Body of pancreas (tissue), 4 donors: Measurements from ENCODE around the gene ADM2. TPM values are rescaled to one million over a fixed set of nuclear protein-coding genes. Genes with fewer than 3 reads are reported as not detected.

ENCODE experiments used
- ATAC-seq: fragments of 150-250 bp; one replicate; pipeline ENCODE4 v1.9.1; 2016
- DNase-seq, 4 donors: peaks; one replicate each; pipeline ENCODE4 v3.0.0-alpha.2; 2019
- H3K27ac ChIP-seq, 4 donors: fragments of 200-600 bp; sonication (generic); 1 replicate in 3 of 4; 2 replicates in 1 of 4; pipeline versions ENCODE4 v1.5.1 to v1.6.1; 2016 to 2019; ENCODE audit warnings: mild to moderate bottlenecking in 1 of 4, mixed read lengths in 1 of 4, moderate library complexity in 1 of 4
- H3K27me3 ChIP-seq, 2 donors: fragments of 200-600 bp; sonication (generic); one replicate each; pipeline ENCODE4 v1.6.0; 2016; ENCODE audit warnings: mild to moderate bottlenecking in 1 of 2
- H3K36me3 ChIP-seq, 2 donors: fragments of 200-600 bp; sonication (generic); replicated peaks in 1 of 2; 2 replicates each; pipeline ENCODE4 v1.5.1; 2016; ENCODE audit warnings: low read depth in 2 of 2; ENCODE audit not compliant: insufficient read depth in 1 of 2
- H3K4me1 ChIP-seq: fragments of 200-600 bp; sonication (generic); one replicate; pipeline ENCODE4 v1.6.0; 2016
- H3K4me3 ChIP-seq, 2 donors: fragments of 200-600 bp; sonication (generic); 1 replicate in 1 of 2; 2 replicates in 1 of 2; pipeline ENCODE4 v1.5.1; 2016 to 2019
- H3K9me3 ChIP-seq, 3 donors: fragments of 200-600 bp; sonication (generic); 1 replicate in 2 of 3; 2 replicates in 1 of 3; pipeline ENCODE4 v1.5.1; 2016
- POLR2A ChIP-seq, 3 donors: fragments of 450-650 bp; IDR thresholded peaks; one replicate each; pipeline ENCODE4 v1.6.1; 2016; ENCODE audit warnings: antibody characterized with exemption in 3 of 3, mild to moderate bottlenecking in 2 of 3
- whole genome bisulfite sequencing, 2 donors: methylation state at CpG; one replicate each; pipeline ENCODE4 v1.1.5; 2017; 5-methylcytosine and 5-hydroxymethylcytosine counted together
- intact Hi-C: fragments of 100-400 bp; cut with DNase I; formaldehyde crosslinking; loops from one replicate; pipeline ENCODE4 v1.15.1; 2023
- total RNA-seq, 2 donors: library from RNA; depleted of rRNA; stranded (reverse); fragments of >200 nt; gene quantifications; one replicate each; pipeline ENCODE4 v1.1.0, GENCODE V29; 2016
- TF ChIP-seq, protein P1 (sequence below), 7 experiments: fragments of 450-650 bp in 4 of 7; fragments of 200-600 bp in 3 of 7; sonication (generic) in 3 of 7; IDR thresholded peaks; one replicate each; pipeline ENCODE4 v1.5.1; 2016 to 2019; ENCODE audit warnings: antibody characterized with exemption in 7 of 7

The ADM2 gene
- total RNA-seq, 2 donors from 2014 or later: 7.3 to 8.2 TPM

DNA sequence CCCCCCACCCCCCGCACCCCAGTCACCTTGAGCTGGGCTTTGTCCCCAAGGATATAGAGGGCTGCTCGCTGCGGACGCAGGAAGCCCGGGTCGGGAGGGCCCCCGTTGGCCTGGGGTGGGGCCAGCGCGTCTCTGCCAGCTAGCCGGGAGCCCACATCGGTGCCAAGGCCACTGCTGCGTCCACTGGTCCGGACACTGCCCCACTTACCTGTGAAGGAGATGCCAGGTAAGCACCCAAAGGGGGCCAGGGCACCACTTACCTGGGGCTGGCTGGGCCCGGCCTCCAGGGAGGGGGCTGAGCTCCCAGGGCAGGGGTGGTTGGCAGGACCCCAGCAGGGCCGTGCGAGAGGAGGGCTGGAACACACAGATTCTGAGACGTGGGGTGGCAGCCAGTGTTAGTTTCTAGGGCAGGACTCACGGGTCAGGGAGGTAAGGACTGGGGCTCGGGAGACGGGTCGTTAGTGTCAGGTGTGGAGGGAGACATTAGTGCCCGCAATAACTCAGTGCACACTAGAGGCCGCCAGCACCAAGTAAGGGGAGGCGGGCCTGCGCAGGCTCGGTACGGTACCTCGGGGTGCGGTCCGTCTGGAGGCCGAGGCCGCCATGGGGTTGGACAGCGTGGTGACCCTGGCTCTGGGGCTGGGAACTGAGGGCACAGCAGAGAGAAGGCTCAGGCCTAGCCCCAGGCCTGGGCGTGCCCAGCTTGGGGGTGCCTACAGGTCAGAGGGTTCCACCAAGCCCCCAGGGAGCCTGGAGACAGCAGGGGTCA is 24.7 kb upstream of the ADM2 start:
- no peaks in the 10 kb centered on the region for H3K27me3 ChIP-seq
- H3K9me3 ChIP-seq: no peaks in the 10 kb centered on the region
- no peak overlapping the region for H3K27ac ChIP-seq
- TF ChIP-seq, protein P1, sequence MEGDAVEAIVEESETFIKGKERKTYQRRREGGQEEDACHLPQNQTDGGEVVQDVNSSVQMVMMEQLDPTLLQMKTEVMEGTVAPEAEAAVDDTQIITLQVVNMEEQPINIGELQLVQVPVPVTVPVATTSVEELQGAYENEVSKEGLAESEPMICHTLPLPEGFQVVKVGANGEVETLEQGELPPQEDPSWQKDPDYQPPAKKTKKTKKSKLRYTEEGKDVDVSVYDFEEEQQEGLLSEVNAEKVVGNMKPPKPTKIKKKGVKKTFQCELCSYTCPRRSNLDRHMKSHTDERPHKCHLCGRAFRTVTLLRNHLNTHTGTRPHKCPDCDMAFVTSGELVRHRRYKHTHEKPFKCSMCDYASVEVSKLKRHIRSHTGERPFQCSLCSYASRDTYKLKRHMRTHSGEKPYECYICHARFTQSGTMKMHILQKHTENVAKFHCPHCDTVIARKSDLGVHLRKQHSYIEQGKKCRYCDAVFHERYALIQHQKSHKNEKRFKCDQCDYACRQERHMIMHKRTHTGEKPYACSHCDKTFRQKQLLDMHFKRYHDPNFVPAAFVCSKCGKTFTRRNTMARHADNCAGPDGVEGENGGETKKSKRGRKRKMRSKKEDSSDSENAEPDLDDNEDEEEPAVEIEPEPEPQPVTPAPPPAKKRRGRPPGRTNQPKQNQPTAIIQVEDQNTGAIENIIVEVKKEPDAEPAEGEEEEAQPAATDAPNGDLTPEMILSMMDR (IDR thresholded peaks at IDR 0.05): peak in 3 of 7 experiments; percentile 20 to 24 (median 21)
- TF ChIP-seq POLR2A (IDR thresholded peaks at IDR 0.05): no peak
- H3K4me3 ChIP-seq: no peak overlapping the region
- intact Hi-C loops: no loop called here
- ATAC-seq (no peak), DNase-seq (no peak)
- no peaks in the 10 kb centered on the region for H3K4me1 ChIP-seq
- 86 to 92% methylated on average over 27 to 29 of the region's 34 CpGs for WGBS, 2 donors
- H3K36me3 ChIP-seq: peaks cover 12 to 36% of the 10 kb centered on the region in 2 donors

- Histone ChIP-seq H3K27me3 (no peaks in the 10 kb centered on the region), H3K4me3 (no peak overlapping the region), H3K4me1 (no peaks in the 10 kb centered on the region), H3K9me3 (no peaks in the 10 kb centered on the region), H3K36me3 (peaks cover 35 to 53% of the 10 kb centered on the region in 2 donors), H3K27ac (no peak overlapping the region)
- ATAC-seq (no peak), DNase-seq (no peak)
- TF ChIP-seq POLR2A (IDR thresholded peaks at IDR 0.05): no peak
- TF ChIP-seq, protein P1 (IDR thresholded peaks at IDR 0.05): no peak
- WGBS, 2 donors: 89 to 90% methylated on average over 19 to 22 of the region's 22 CpGs
- intact Hi-C loops: no loop called here
These were observed 22.3 kb upstream of the ADM2 start for GRCh38 chr22:50459016-50459415.

DNA sequence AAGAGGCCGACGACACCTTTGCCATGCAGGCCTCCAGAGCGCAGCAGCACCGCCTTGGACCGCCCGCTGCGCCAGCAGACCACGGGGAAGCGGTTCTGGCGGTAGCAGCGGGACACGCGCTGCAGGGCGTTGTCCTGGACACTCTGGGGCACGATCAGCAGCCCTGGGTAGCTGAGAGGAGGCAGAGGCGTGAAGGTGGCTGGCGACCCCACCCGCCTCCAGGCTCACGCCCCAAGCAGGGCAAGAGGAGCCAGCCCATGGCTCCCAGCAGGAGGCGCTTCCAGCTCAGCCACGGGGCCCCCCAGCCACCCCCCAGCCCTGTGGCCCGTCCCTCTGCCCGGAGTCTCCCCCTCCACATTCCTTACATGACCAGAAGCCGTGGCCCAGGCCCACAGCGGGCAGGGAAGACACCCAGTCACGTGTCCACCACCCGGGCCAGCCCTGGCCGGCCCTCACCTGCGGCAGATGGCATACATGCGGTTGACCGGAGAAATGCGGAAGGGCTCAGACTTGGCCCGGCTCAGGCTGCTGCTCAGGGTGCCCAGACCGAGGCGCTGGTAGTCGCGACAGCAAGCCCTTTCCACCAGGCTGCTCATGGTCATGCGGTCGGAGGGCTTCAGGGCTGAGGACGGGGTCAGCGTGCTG is 21.7 kb upstream of the ADM2 start:
- Histone ChIP-seq H3K9me3 (no peaks in the 10 kb centered on the region), H3K36me3 (peaks cover 35 to 57% of the 10 kb centered on the region in 2 donors), H3K27me3 (no peaks in the 10 kb centered on the region), H3K4me3 (no peak overlapping the region), H3K27ac (no peak overlapping the region), H3K4me1 (no peaks in the 10 kb centered on the region)
- 95 to 97% methylated on average over 19 to 31 of the region's 41 CpGs for WGBS, 2 donors
- TF ChIP-seq, protein P1 (IDR thresholded peaks at IDR 0.05): no peak
- no peak for TF ChIP-seq POLR2A (IDR thresholded peaks at IDR 0.05)
- no peak for DNase-seq
- ATAC-seq: no peak
- intact Hi-C loops: no loop called here

GRCh38 chr22:50460938-50461337 is 20.4 kb upstream of the ADM2 start:
- peaks cover 38 to 59% of the 10 kb centered on the region in 2 donors for H3K36me3 ChIP-seq
- DNase-seq (no peak), ATAC-seq (no peak)
- H3K4me1 ChIP-seq: no peaks in the 10 kb centered on the region
- no peaks in the 10 kb centered on the region for H3K27me3 ChIP-seq
- H3K4me3 ChIP-seq: no peak overlapping the region
- H3K9me3 ChIP-seq: no peaks in the 10 kb centered on the region
- intact Hi-C loops: no loop called here
- 96 to 100% methylated on average over 4 to 17 of the region's 17 CpGs for WGBS, 2 donors
- TF ChIP-seq POLR2A (IDR thresholded peaks at IDR 0.05): no peak
- TF ChIP-seq, protein P1 (IDR thresholded peaks at IDR 0.05): no peak
- no peak overlapping the region for H3K27ac ChIP-seq
